ENCODE measurements around the gene SPESP1. TPM values are rescaled to one million over a fixed set of nuclear protein-coding genes. Genes with fewer than 3 reads are reported as not detected.

The SPESP1 gene
- total RNA-seq, 1 donor from 2014 or later: 2.1 TPM

GRCh38 chr15:68987120-68987519, 56.8 kb downstream of the SPESP1 start:
- Mint-ChIP-seq H3K4me1 (ENCODE audit: low read depth) (no peaks in the 10 kb centered on the region), H3K27me3 (ENCODE audit: low read depth) (peaks cover 3% of the 10 kb centered on the region), H3K36me3 (ENCODE audit: low read depth) (no peaks in the 10 kb centered on the region), H3K27ac (no peak overlapping the region), H3K9me3 (no peaks in the 10 kb centered on the region), H3K4me3 (ENCODE audit: low read depth) (no peak overlapping the region)
- no peak for DNase-seq (ENCODE audit: low spot score)
- intact Hi-C loops (cut with micrococcal nuclease): no loop called here

- no peak for DNase-seq (ENCODE audit: low spot score)
- Mint-ChIP-seq H3K36me3 (ENCODE audit: low read depth) (no peaks in the 10 kb centered on the region), H3K27ac (no peak overlapping the region), H3K27me3 (ENCODE audit: low read depth) (peaks cover 3% of the 10 kb centered on the region), H3K9me3 (no peaks in the 10 kb centered on the region), H3K4me1 (ENCODE audit: low read depth) (no peaks in the 10 kb centered on the region), H3K4me3 (ENCODE audit: low read depth) (no peak overlapping the region)
- intact Hi-C loops (cut with micrococcal nuclease): no loop called here
These were observed 57.4 kb downstream of the SPESP1 start for GRCh38 chr15:68987676-68988075.

GRCh38 chr15:68989541-68990230, 59.4 kb downstream of the SPESP1 start:
- intact Hi-C loops (cut with micrococcal nuclease): no loop called here
- H3K9me3 Mint-ChIP-seq: no peaks in the 10 kb centered on the region
- no peak for DNase-seq (ENCODE audit: low spot score)
- no peaks in the 10 kb centered on the region for H3K4me1 Mint-ChIP-seq (ENCODE audit: low read depth)
- no peak overlapping the region for H3K27ac Mint-ChIP-seq
- no peak overlapping the region for H3K4me3 Mint-ChIP-seq (ENCODE audit: low read depth)
- peaks cover 3% of the 10 kb centered on the region for H3K27me3 Mint-ChIP-seq (ENCODE audit: low read depth)
- H3K36me3 Mint-ChIP-seq (ENCODE audit: low read depth): no peaks in the 10 kb centered on the region

GRCh38 chr15:68990231-68990991, 60.1 kb downstream of the SPESP1 start:
- H3K27me3 Mint-ChIP-seq (ENCODE audit: low read depth): peaks cover 3% of the 10 kb centered on the region
- DNase-seq (ENCODE audit: low spot score): no peak
- no peak overlapping the region for H3K4me3 Mint-ChIP-seq (ENCODE audit: low read depth)
- no peaks in the 10 kb centered on the region for H3K9me3 Mint-ChIP-seq
- H3K36me3 Mint-ChIP-seq (ENCODE audit: low read depth): no peaks in the 10 kb centered on the region
- no peaks in the 10 kb centered on the region for H3K4me1 Mint-ChIP-seq (ENCODE audit: low read depth)
- intact Hi-C loops (cut with micrococcal nuclease): no loop called here
- H3K27ac Mint-ChIP-seq: no peak overlapping the region

- DNase-seq (ENCODE audit: low spot score): no peak
- intact Hi-C loops (cut with micrococcal nuclease): no loop called here
- Mint-ChIP-seq H3K27me3 (ENCODE audit: low read depth) (peaks cover 3% of the 10 kb centered on the region), H3K27ac (no peak overlapping the region), H3K4me3 (ENCODE audit: low read depth) (no peak overlapping the region), H3K4me1 (ENCODE audit: low read depth) (no peaks in the 10 kb centered on the region), H3K36me3 (ENCODE audit: low read depth) (no peaks in the 10 kb centered on the region), H3K9me3 (no peaks in the 10 kb centered on the region)
These were observed 60.7 kb downstream of the SPESP1 start for GRCh38 chr15:68990992-68991500.

GRCh38 chr15:68991723-68992122, 61.4 kb downstream of the SPESP1 start:
- no peak for DNase-seq (ENCODE audit: low spot score)
- H3K27me3 Mint-ChIP-seq (ENCODE audit: low read depth): peaks cover 3% of the 10 kb centered on the region
- no peak overlapping the region for H3K27ac Mint-ChIP-seq
- H3K4me3 Mint-ChIP-seq (ENCODE audit: low read depth): no peak overlapping the region
- H3K36me3 Mint-ChIP-seq (ENCODE audit: low read depth): no peaks in the 10 kb centered on the region
- no peaks in the 10 kb centered on the region for H3K9me3 Mint-ChIP-seq
- intact Hi-C loops (cut with micrococcal nuclease): no loop called here
- H3K4me1 Mint-ChIP-seq (ENCODE audit: low read depth): no peaks in the 10 kb centered on the region

- Mint-ChIP-seq H3K4me1 (ENCODE audit: low read depth) (no peaks in the 10 kb centered on the region), H3K36me3 (ENCODE audit: low read depth) (no peaks in the 10 kb centered on the region), H3K4me3 (ENCODE audit: low read depth) (no peak overlapping the region), H3K9me3 (no peaks in the 10 kb centered on the region), H3K27me3 (ENCODE audit: low read depth) (peaks cover 3% of the 10 kb centered on the region), H3K27ac (no peak overlapping the region)
- no peak for DNase-seq (ENCODE audit: low spot score)
- intact Hi-C loops (cut with micrococcal nuclease): no loop called here
These were observed 62.4 kb downstream of the SPESP1 start for GRCh38 chr15:68992696-68993095.

- Mint-ChIP-seq H3K27ac (no peak overlapping the region), H3K36me3 (ENCODE audit: low read depth) (no peaks in the 10 kb centered on the region), H3K4me1 (ENCODE audit: low read depth) (no peaks in the 10 kb centered on the region), H3K27me3 (ENCODE audit: low read depth) (peaks cover 2% of the 10 kb centered on the region), H3K4me3 (ENCODE audit: low read depth) (no peak overlapping the region), H3K9me3 (no peaks in the 10 kb centered on the region)
- intact Hi-C loops (cut with micrococcal nuclease): no loop called here
- DNase-seq (ENCODE audit: low spot score): no peak
These were observed 63.0 kb downstream of the SPESP1 start for GRCh38 chr15:68993276-68993675.

GRCh38 chr15:68994149-68994548, 63.8 kb downstream of the SPESP1 start:
- H3K9me3 Mint-ChIP-seq: no peaks in the 10 kb centered on the region
- H3K27ac Mint-ChIP-seq: no peak overlapping the region
- H3K4me1 Mint-ChIP-seq (ENCODE audit: low read depth): no peaks in the 10 kb centered on the region
- peaks cover 2% of the 10 kb centered on the region for H3K27me3 Mint-ChIP-seq (ENCODE audit: low read depth)
- no peak for DNase-seq (ENCODE audit: low spot score)
- intact Hi-C loops (cut with micrococcal nuclease): no loop called here
- no peak overlapping the region for H3K4me3 Mint-ChIP-seq (ENCODE audit: low read depth)
- no peaks in the 10 kb centered on the region for H3K36me3 Mint-ChIP-seq (ENCODE audit: low read depth)

- Mint-ChIP-seq H3K27ac (no peak overlapping the region), H3K4me1 (ENCODE audit: low read depth) (no peaks in the 10 kb centered on the region), H3K9me3 (no peaks in the 10 kb centered on the region), H3K4me3 (ENCODE audit: low read depth) (no peak overlapping the region), H3K27me3 (ENCODE audit: low read depth) (peaks cover 2% of the 10 kb centered on the region), H3K36me3 (ENCODE audit: low read depth) (no peaks in the 10 kb centered on the region)
- intact Hi-C loops (cut with micrococcal nuclease): no loop called here
- no peak for DNase-seq (ENCODE audit: low spot score)
These were observed 64.8 kb downstream of the SPESP1 start for GRCh38 chr15:68994981-68995761.

Measured in activated T-helper 2 cell treated with anti-CD3 and anti-CD28 coated beads, Interferon-gamma antibody, Interleukin-2, Interleukin-4, amounts not matched to agents 10 μg/mL and 5 μg/mL and 100 μg/mL, durations not matched to agents 14 hours and 24 hours and 36 hours (primary cell).